ENCODE data around the gene TXNDC16. TPM values are rescaled to one million over a fixed set of nuclear protein-coding genes. Genes with fewer than 3 reads are reported as not detected.

Gene TXNDC16
- polyA plus RNA-seq, 3 donors, result 2.6 to 4.1 (median 3.8) TPM

GRCh38 chr14:52427460-52427859 lies 124.8 kb downstream of the TXNDC16 start:
- intact Hi-C loops (cut with micrococcal nuclease), result no loop called here
- H3K27ac Mint-ChIP-seq, result no peak overlapping the region
- no peak overlapping the region for H3K4me3 Mint-ChIP-seq
- no peaks in the 10 kb centered on the region for H3K4me1 ChIP-seq (ENCODE audit: control insufficient read depth in 1 of 2, insufficient read depth in 2 of 2, low read length in 2 of 2)
- no peaks in the 10 kb centered on the region for H3K4me1 Mint-ChIP-seq
- no peaks in the 10 kb centered on the region for H3K36me3 ChIP-seq (replicated peaks in 1 of 2; ENCODE audit: control insufficient read depth in 1 of 2, insufficient read depth in 2 of 2, low read length in 2 of 2)
- WGBS (ENCODE audit: insufficient coverage), result 27% methylated on average over 1 of the region's 1 CpG
- H3K9ac ChIP-seq (ENCODE audit: insufficient read depth, low read length, poor library complexity, severe bottlenecking), result no peak overlapping the region
- H2AFZ ChIP-seq (ENCODE audit: insufficient read depth, low read depth, low read length, poor library complexity, severe bottlenecking), result no peak overlapping the region
- no peaks in the 10 kb centered on the region for H3K79me2 ChIP-seq (ENCODE audit: insufficient read depth, low read length)
- no peak for DNase-seq
- no peaks in the 10 kb centered on the region for H3K27me3 ChIP-seq (ENCODE audit: control insufficient read depth in 2 of 2, insufficient read depth in 2 of 2, low read length in 2 of 2)
- H3K9me3 ChIP-seq (replicated peaks in 1 of 2; ENCODE audit: control insufficient read depth in 1 of 2, insufficient read depth in 1 of 2, low read length in 2 of 2), result no peaks in the 10 kb centered on the region
- no peaks in the 10 kb centered on the region for H4K20me1 ChIP-seq (ENCODE audit: insufficient read depth, low read length)
- H3K4me3 ChIP-seq (replicated peaks in 1 of 3; ENCODE audit: low read depth in 2 of 3, low read length in 3 of 3), result no peak overlapping the region
- no peak overlapping the region for H3K27ac ChIP-seq (ENCODE audit: low read depth in 1 of 2, low read length in 2 of 2)
- no peak for TF ChIP-seq CTCF (IDR thresholded peaks at IDR 0.05)
- H3K9me3 Mint-ChIP-seq, result no peaks in the 10 kb centered on the region
- peaks cover 3% of the 10 kb centered on the region in 3 donors for H3K27me3 Mint-ChIP-seq (ENCODE audit: low read depth in 3 of 3)
- H3K36me3 Mint-ChIP-seq, result peaks cover 0 to 2% of the 10 kb centered on the region in 2 donors
- H3K4me2 ChIP-seq (replicated peaks; ENCODE audit: extremely low read depth, low read length, poor library complexity, severe bottlenecking), result no peak overlapping the region

GRCh38 chr14:52422650-52423356 lies 129.5 kb downstream of the TXNDC16 start:
- Histone ChIP-seq H2AFZ (ENCODE audit: insufficient read depth, low read depth, low read length, poor library complexity, severe bottlenecking) (no peak overlapping the region), H3K4me3 (replicated peaks in 1 of 3; ENCODE audit: low read depth in 2 of 3, low read length in 3 of 3) (no peak overlapping the region), H3K9ac (ENCODE audit: insufficient read depth, low read length, poor library complexity, severe bottlenecking) (no peak overlapping the region), H3K36me3 (replicated peaks in 1 of 2; ENCODE audit: control insufficient read depth in 1 of 2, insufficient read depth in 2 of 2, low read length in 2 of 2) (no peaks in the 10 kb centered on the region), H3K27me3 (ENCODE audit: control insufficient read depth in 2 of 2, insufficient read depth in 2 of 2, low read length in 2 of 2) (no peaks in the 10 kb centered on the region), H3K79me2 (ENCODE audit: insufficient read depth, low read length) (no peaks in the 10 kb centered on the region), H3K4me2 (replicated peaks; ENCODE audit: extremely low read depth, low read length, poor library complexity, severe bottlenecking) (no peak overlapping the region), H3K9me3 (replicated peaks in 1 of 2; ENCODE audit: control insufficient read depth in 1 of 2, insufficient read depth in 1 of 2, low read length in 2 of 2) (no peaks in the 10 kb centered on the region), H3K4me1 (ENCODE audit: control insufficient read depth in 1 of 2, insufficient read depth in 2 of 2, low read length in 2 of 2) (no peaks in the 10 kb centered on the region), H3K27ac (ENCODE audit: low read depth in 1 of 2, low read length in 2 of 2) (no peak overlapping the region), H4K20me1 (ENCODE audit: insufficient read depth, low read length) (no peaks in the 10 kb centered on the region)
- WGBS (ENCODE audit: insufficient coverage), result no CpG with 5 or more reads among the region's 2 CpGs
- Mint-ChIP-seq H3K27ac (no peak overlapping the region), H3K4me1 (no peaks in the 10 kb centered on the region), H3K27me3 (ENCODE audit: low read depth in 3 of 3) (peaks cover 6 to 13% (median 7%) of the 10 kb centered on the region in 3 donors), H3K9me3 (no peaks in the 10 kb centered on the region), H3K36me3 (no peaks in the 10 kb centered on the region), H3K4me3 (no peak overlapping the region)
- peak; percentile 11 for TF ChIP-seq CTCF (IDR thresholded peaks at IDR 0.05)
- no peak for DNase-seq
- intact Hi-C loops (cut with micrococcal nuclease), result no loop called here
